HepG2 (cell line): ENCODE data around the gene TSGA10IP. TPM values are rescaled to one million over a fixed set of nuclear protein-coding genes. Genes with fewer than 3 reads are reported as not detected.

ENCODE experiments used
- ASH2L ChIP-seq: fragments of 300-600, 200-600 bp; sonication (generic); IDR thresholded peaks from 2 replicates; pipeline ENCODE4 v1.7.0; 2017; ENCODE audit warnings: low read depth, mild to moderate bottlenecking, moderate library complexity, mixed read lengths, low read length; ENCODE audit not compliant: insufficient read length
- KLF11 ChIP-seq: IDR thresholded peaks from 2 replicates; pipeline ENCODE4 v1.6.1; 2016; ENCODE audit warnings: missing compliant biosample characterization
- LRRFIP1 ChIP-seq: sonication (generic); formaldehyde crosslinking; conservative IDR thresholded peaks from 2 replicates; pipeline ENCODE4 v1.4.0; 2020; ENCODE audit warnings: missing genetic modification reagents
- MTF2 ChIP-seq: sonication (generic); formaldehyde crosslinking; IDR thresholded peaks from 2 replicates; pipeline ENCODE4 v1.5.0; 2020; ENCODE audit warnings: missing genetic modification reagents, borderline replicate concordance
- NR2F2 ChIP-seq: IDR thresholded peaks from 2 replicates; pipeline ENCODE4 v1.6.1; 2012; ENCODE audit warnings: low read depth, inconsistent platforms, borderline replicate concordance
- SPEN ChIP-seq: sonication (generic); formaldehyde crosslinking; IDR thresholded peaks from 2 replicates; pipeline ENCODE4 v1.5.1; 2020; ENCODE audit warnings: low read depth, mild to moderate bottlenecking, missing genetic modification reagents
- ZNF335 ChIP-seq: sonication (generic); formaldehyde crosslinking; IDR thresholded peaks from 2 replicates; pipeline ENCODE4 v1.4.0; 2020; ENCODE audit warnings: missing genetic modification reagents
- ZNF33A ChIP-seq: sonication (generic); formaldehyde crosslinking; IDR thresholded peaks from 2 replicates; pipeline ENCODE4 v1.5.1; 2020; ENCODE audit warnings: missing genetic modification reagents, mild to moderate bottlenecking, moderate library complexity, borderline replicate concordance
- ZNF362 ChIP-seq: sonication (generic); formaldehyde crosslinking; IDR thresholded peaks from 2 replicates; pipeline ENCODE4 v1.4.0; 2020; ENCODE audit warnings: missing genetic modification reagents, mild to moderate bottlenecking, borderline replicate concordance
- ZNF598 ChIP-seq: sonication (generic); formaldehyde crosslinking; IDR thresholded peaks from 2 replicates; pipeline ENCODE4 v1.5.1; 2020; ENCODE audit warnings: mild to moderate bottlenecking, missing genetic modification reagents, borderline replicate concordance
- ZNF768 ChIP-seq: sonication (generic); formaldehyde crosslinking; IDR thresholded peaks from 2 replicates; pipeline ENCODE4 v1.4.0; 2020; ENCODE audit warnings: missing genetic modification reagents
- polyA plus RNA-seq, 8 experiments: library from polyadenylated mRNA; depleted of rRNA in 3 of 8; stranded (reverse) in 7 of 8; unstranded in 1 of 8; fragments of >200 nt; fragmentation: Illumina TruSeq in 4 of 8; extraction: Trizol in 4 of 8; gene quantifications; 2 replicates each; pipeline versions ENCODE4 v1.2.1 to v1.2.3, GENCODE V29; 2011 to 2016; ENCODE audit warnings: low read depth in 4 of 8, missing spikeins in 1 of 8, mixed read lengths in 1 of 8; ENCODE audit not compliant: insufficient read depth in 1 of 8
- total RNA-seq, 5 experiments: library from RNA; depleted of rRNA; stranded (reverse); fragments of >200 nt; fragmentation: Illumina TruSeq; extraction: Trizol; gene quantifications; 2 replicates each; pipeline ENCODE4 v1.2.3, GENCODE V29; 2016; ENCODE audit warnings: low read depth in 1 of 5

The TSGA10IP gene
- total and polyA plus RNA-seq, 2 of the 13 experiments (the other 11 are each of a cell fraction or from before 2014, with no cell fraction given) = not detected

- TF ChIP-seq KLF11 (peak; percentile 89; the same call in 1 of the 2 replicates), ZNF768 (CRISPR knock-in tag) (no peak), NR2F2 (peak; percentile 71; the same call in 1 of the 2 replicates), MTF2 (CRISPR knock-in tag) (no peak), ASH2L (peak; percentile 99), SPEN (CRISPR knock-in tag) (peak; percentile 93), ZNF362 (peak; percentile 84), ZNF335 (CRISPR knock-in tag) (0 out of 2 replicates have a peak, but pooled peaks have one; percentile 38), ZNF33A (CRISPR knock-in tag) (no peak), LRRFIP1 (no peak; the same call in 1 of the 2 replicates), ZNF598 (peak; percentile 89; the same call in 1 of the 2 replicates)
These were observed 56.8 kb downstream of the TSGA10IP start, which contains the start of the genes BANF1 and EIF1AD (continued) for GRCh38 chr11:66001942-66002647.
